Immature natural killer cell (primary cell): Measurements from ENCODE around the gene MEOX1. TPM values are rescaled to one million over a fixed set of nuclear protein-coding genes. Genes with fewer than 3 reads are reported as not detected.
"Not testable (repeated sequence)": the region's sequence is repeated elsewhere in the genome, so short reads cannot be mapped to it uniquely, and the experiment has no call there.

Source experiments
- DNase-seq, 3 donors: peaks; one replicate each; pipeline ENCODE4 v3.0.0; 2022; ENCODE audit warnings: mixed read lengths in 1 of 3
- H3K27ac Mint-ChIP-seq, 6 donors: one replicate each; pipeline ENCODE4 v1.8.0; 2020; ENCODE audit warnings: mixed read lengths in 6 of 6, mild to moderate bottlenecking in 5 of 6, inconsistent platforms in 4 of 6, moderate library complexity in 3 of 6
- H3K27me3 Mint-ChIP-seq, 3 donors: one replicate each; pipeline ENCODE4 v1.8.0; 2020 to 2021; ENCODE audit warnings: low read depth in 3 of 3, mild to moderate bottlenecking in 3 of 3, mixed read lengths in 3 of 3, moderate library complexity in 3 of 3, inconsistent platforms in 1 of 3
- H3K36me3 Mint-ChIP-seq, 3 donors: one replicate each; pipeline ENCODE4 v1.8.0; 2020; ENCODE audit warnings: mixed read lengths in 3 of 3, inconsistent platforms in 2 of 3, mild to moderate bottlenecking in 2 of 3
- H3K4me1 Mint-ChIP-seq, 2 donors: one replicate each; pipeline ENCODE4 v1.8.0; 2020; ENCODE audit warnings: inconsistent platforms in 2 of 2, mild to moderate bottlenecking in 2 of 2, mixed read lengths in 2 of 2, moderate library complexity in 1 of 2
- H3K4me3 Mint-ChIP-seq, 5 donors: one replicate each; pipeline ENCODE4 v1.8.0; 2020; ENCODE audit warnings: mild to moderate bottlenecking in 5 of 5, mixed read lengths in 5 of 5, inconsistent platforms in 3 of 5, moderate library complexity in 3 of 5
- H3K9me3 Mint-ChIP-seq, 6 donors: one replicate each; pipeline ENCODE4 v1.8.0; 2020; ENCODE audit warnings: mild to moderate bottlenecking in 6 of 6, mixed read lengths in 6 of 6, inconsistent platforms in 4 of 6, moderate library complexity in 3 of 6
- polyA plus RNA-seq, 3 donors: library from polyadenylated mRNA; unstranded; fragments of 300-500 nt; fragmentation: Illumina TruSeq; gene quantifications; one replicate each; pipeline ENCODE4 v1.2.3, GENCODE V29; 2021

MEOX1 gene
- polyA plus RNA-seq, 3 donors from 2014 or later: not detected

DNA sequence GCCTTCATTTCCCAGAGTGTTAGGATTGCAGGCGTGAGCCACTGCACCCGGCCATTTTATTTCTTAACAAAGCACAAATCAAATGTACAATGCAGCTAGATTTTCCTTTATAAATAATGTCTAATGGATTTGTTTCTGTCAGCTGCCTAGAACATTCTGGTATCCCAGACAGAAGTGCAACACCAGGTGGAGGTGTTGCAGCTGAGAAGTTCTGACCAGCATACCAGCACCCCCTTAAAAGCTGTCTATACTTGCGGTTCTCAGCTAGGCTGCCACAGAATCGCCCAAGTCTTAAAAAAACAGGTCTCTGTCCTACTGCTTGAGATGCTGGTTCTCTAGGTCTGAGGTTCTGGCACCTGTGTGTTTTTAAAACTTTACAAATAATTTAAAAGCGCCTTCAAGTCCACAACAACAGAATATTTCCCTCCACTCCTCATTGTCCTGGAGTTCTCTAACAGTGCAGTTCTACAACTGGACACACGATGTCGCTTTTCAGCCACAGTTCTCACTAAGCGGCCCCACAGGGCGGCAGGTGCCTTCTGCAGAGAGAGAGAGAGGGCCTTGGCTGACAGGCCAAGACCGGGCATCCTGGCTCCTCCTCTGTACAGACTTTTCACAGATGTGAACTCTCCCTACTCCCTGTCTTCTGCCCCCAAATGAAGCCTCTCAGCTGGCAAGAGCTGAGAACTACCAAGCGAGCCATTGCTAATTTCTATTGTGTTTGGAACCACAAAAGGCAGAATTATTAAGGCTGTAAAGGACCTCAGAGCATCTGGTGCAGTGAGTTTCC, 32.6 kb upstream of the MEOX1 start:
- DNase-seq: peak; percentile 71 to 79 (median 77)
- no peaks in the 10 kb centered on the region for H3K36me3 Mint-ChIP-seq
- no peak overlapping the region for H3K27ac Mint-ChIP-seq
- no peak overlapping the region for H3K4me3 Mint-ChIP-seq
- no peaks in the 10 kb centered on the region for H3K9me3 Mint-ChIP-seq
- peaks cover 5 to 6% of the 10 kb centered on the region in 2 donors for H3K4me1 Mint-ChIP-seq
- peaks cover 9 to 21% (median 10%) of the 10 kb centered on the region in 3 donors for H3K27me3 Mint-ChIP-seq

DNA sequence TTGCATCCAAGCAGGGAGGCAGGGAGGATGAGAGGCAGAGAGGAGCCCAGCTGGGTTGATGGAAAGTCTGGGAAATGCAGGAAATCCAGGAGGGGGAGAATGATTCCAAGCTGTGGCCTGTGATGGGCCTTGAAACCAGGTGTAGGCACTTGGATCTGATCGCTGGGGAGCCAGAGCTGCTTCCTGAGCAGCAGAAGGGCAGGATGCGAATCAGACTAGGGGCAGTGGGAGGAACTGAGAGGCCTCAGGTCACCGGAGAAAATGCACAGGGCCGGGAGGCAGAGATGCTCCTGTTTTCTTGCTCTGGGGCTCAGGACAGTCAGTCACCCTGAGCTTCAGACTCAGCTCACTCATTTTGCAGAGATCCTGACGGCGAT, 29.6 kb upstream of the MEOX1 start:
- Mint-ChIP-seq H3K27me3 (peaks cover 0 to 6% (median 3%) of the 10 kb centered on the region in 3 donors), H3K27ac (no peak overlapping the region), H3K9me3 (peaks cover 0 to 1% (median 0%) of the 10 kb centered on the region in 6 donors), H3K36me3 (no peaks in the 10 kb centered on the region), H3K4me1 (no peaks in the 10 kb centered on the region), H3K4me3 (no peak overlapping the region)
- no peak for DNase-seq

DNA sequence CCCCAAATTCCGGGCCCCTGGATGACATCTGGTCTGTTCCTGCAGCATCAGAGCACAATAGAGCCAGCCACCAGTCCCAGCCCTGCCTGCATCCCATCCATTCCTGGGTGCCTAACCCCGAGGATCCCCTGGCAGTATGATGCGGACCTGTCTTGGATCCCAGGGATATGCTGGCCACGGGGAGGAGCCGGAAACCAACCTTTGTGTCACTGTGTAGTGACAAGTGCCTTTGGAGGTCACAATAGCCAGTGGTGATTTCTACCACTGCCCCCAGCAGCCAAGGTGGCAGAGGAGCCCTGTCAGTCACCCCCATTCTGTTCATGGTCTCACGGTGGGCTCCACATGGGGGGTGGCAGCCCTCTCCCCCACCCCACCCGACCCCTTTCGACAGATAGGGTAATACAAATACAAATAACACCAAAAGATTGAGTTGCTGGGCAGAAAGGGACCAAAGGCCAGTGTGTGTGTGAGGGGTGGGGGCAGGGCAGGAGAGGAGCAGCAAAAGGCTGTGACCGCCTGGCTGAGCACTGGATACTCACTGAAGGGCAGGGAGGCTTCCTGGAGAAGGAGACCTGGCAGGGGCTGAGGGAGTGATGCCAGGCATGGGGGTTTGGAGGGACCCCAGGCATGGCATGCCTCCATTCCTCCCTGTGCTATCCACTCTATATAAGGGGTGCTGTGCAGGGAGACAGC, 29.0 kb upstream of the MEOX1 start:
- H3K4me3 Mint-ChIP-seq: no peak overlapping the region
- no peak for DNase-seq
- no peaks in the 10 kb centered on the region for H3K4me1 Mint-ChIP-seq
- peaks cover 0 to 3% (median 3%) of the 10 kb centered on the region in 3 donors for H3K27me3 Mint-ChIP-seq
- H3K9me3 Mint-ChIP-seq: peaks cover 0 to 1% (median 0%) of the 10 kb centered on the region in 6 donors
- no peaks in the 10 kb centered on the region for H3K36me3 Mint-ChIP-seq
- H3K27ac Mint-ChIP-seq: no peak overlapping the region

DNA sequence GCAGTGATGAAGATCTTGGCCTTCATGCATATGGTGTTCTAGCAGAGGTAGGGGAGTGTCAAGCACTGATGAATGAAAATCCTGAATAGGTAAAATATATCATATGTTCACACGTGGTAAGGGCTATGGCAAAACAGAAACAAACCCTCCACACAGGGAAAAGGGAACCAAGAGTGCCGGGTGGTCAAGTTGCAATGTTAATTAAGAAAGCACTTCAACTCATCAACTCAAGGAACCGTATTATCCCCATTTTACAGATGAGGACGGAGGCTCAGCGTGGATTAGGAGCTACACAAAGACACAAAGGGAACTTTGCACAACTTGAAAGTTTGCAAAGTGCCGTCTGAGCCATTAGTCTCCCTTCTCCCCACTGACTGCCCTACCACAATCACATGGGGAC, 28.1 kb upstream of the MEOX1 start:
- no peak for DNase-seq
- H3K9me3 Mint-ChIP-seq: peaks cover 0 to 1% (median 0%) of the 10 kb centered on the region in 6 donors
- H3K27me3 Mint-ChIP-seq: peaks cover 0 to 3% (median 3%) of the 10 kb centered on the region in 3 donors
- no peak overlapping the region for H3K4me3 Mint-ChIP-seq
- no peaks in the 10 kb centered on the region for H3K4me1 Mint-ChIP-seq
- H3K27ac Mint-ChIP-seq: no peak overlapping the region
- H3K36me3 Mint-ChIP-seq: no peaks in the 10 kb centered on the region

DNA sequence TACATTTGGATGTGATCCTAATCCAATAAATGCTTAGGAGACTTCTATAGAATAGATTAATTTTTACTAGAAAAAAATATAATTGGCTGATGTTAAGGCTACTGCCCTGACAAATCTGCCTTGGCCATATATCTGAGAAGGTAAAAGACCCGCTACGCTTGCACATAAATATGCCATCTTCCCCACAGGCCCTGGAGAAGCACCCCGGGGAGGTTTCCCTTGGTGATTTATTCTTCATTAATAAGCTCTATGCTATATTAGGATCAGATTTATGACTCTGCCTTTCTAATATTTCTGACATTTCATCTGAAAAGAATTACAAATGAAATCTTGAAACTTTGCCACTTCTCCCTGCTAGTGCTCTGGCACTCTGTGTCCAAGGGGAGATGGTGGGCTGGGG, 27.4 kb upstream of the MEOX1 start:
- peaks cover 0 to 6% (median 3%) of the 10 kb centered on the region in 3 donors for H3K27me3 Mint-ChIP-seq
- DNase-seq: no peak
- H3K4me3 Mint-ChIP-seq: no peak overlapping the region
- no peaks in the 10 kb centered on the region for H3K36me3 Mint-ChIP-seq
- no peaks in the 10 kb centered on the region for H3K4me1 Mint-ChIP-seq
- peaks cover 0 to 3% (median 0%) of the 10 kb centered on the region in 6 donors for H3K9me3 Mint-ChIP-seq
- no peak overlapping the region for H3K27ac Mint-ChIP-seq

DNA sequence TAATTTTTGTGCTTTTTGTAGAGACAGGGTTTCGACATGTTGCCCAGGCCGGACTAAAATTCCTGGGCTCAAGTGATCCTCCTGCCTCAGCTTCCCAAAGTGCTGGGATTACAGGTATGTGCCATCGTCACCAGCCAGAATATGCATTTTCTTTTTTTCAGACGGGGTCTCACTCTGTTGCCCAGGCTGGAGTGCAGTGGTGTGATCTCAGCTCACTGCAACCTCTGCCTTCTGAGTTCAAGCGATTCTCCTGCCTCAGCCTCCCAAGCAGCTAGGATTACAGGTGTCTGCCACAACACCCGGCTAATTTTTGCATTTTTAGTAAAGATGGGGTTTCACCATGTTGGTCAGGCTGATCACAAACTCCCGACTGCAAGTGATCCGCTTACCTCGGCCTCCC, 25.2 kb upstream of the MEOX1 start:
- not testable (repeated sequence) for H3K4me3 Mint-ChIP-seq, DNase-seq, H3K36me3 Mint-ChIP-seq, H3K4me1 Mint-ChIP-seq, H3K9me3 Mint-ChIP-seq, H3K27ac Mint-ChIP-seq, H3K27me3 Mint-ChIP-seq

DNA sequence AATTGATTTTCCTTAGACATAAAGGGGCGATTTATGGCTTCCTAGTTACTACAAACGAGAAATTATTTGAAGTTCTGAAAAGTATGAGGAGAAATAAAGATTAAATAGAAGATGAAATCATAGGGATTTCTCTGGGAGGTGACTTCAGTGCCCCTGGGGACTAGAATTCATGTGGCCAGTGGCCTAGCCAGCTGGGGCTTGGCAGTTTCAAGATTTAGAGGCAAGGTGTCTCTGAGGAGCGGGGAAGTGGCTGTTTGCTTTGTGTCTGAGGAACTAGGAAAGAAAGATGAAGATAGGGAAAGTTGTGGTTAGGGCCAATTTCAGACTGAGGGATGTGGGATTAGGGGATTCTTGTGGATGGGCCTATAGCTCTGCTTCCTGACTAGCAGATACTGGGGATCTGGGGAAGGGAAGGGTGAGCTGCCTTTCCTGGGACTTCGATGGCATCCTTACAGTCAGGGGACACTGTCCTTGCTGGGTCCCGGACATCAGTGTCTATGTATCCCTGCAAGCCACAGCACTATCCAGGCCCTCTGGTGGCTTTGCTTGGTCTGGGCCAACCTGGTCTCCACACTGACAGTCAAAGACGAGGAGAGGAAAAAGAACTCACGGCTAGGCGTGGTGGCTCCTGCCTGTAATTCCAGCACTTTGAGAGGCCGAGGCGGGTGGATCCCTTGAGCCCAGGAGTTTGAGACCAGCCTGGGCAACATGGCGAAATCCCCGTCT, 22.4 kb upstream of the MEOX1 start:
- Mint-ChIP-seq H3K4me3 (no peak overlapping the region), H3K4me1 (no peaks in the 10 kb centered on the region), H3K27ac (no peak overlapping the region), H3K27me3 (peaks cover 0 to 8% (median 4%) of the 10 kb centered on the region in 3 donors), H3K9me3 (peaks cover 0 to 3% (median 0%) of the 10 kb centered on the region in 6 donors), H3K36me3 (no peaks in the 10 kb centered on the region)
- no peak for DNase-seq

DNA sequence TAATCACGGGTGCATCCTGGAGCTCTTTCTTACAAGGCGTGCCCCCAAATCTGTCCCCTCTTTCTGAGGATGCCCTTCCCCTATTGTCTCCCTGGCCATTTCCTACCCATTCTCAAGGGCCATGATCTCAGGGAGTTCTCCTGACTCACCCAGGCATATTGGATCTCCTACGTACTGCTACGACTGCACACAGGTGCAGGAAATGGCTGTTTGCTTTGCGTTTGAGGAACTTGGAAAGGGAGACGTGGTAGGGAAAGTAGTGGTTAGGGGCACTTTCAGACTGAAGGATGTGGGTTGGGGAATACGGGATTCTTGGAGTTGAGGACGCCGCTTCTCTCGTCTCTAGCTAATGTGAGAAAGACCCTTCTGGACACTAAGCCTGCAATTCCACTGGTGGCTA, 18.7 kb upstream of the MEOX1 start:
- H3K27me3 Mint-ChIP-seq: peaks cover 3 to 7% (median 4%) of the 10 kb centered on the region in 3 donors
- no peaks in the 10 kb centered on the region for H3K36me3 Mint-ChIP-seq
- DNase-seq: no peak
- H3K27ac Mint-ChIP-seq: no peak overlapping the region
- no peak overlapping the region for H3K4me3 Mint-ChIP-seq
- peaks cover 0 to 1% (median 0%) of the 10 kb centered on the region in 6 donors for H3K9me3 Mint-ChIP-seq
- H3K4me1 Mint-ChIP-seq: peaks cover 0 to 5% of the 10 kb centered on the region in 2 donors

DNA sequence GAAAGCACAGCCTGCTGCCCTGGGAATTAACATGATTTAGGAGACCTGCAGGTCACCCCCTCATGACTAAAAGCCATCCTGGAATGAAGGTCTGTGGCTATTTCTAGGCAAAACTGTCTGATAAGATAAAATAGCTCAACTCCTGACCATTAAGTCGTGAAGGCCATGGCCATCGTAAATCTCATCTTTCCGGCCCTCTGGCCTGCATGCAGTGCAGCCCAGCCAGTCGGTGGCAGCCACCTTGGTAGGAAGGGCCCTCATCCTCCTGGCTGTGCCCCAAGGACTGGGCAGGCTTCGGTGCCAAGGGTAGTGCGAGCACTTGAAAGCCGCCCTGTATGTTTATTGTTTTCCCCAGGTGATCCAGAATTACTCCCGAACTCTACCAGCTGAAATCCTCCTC, 18.2 kb upstream of the MEOX1 start:
- Mint-ChIP-seq H3K4me1 (peaks cover 0 to 5% of the 10 kb centered on the region in 2 donors), H3K9me3 (peaks cover 0 to 1% (median 0%) of the 10 kb centered on the region in 6 donors), H3K27me3 (peaks cover 3 to 8% (median 4%) of the 10 kb centered on the region in 3 donors), H3K27ac (no peak overlapping the region), H3K36me3 (no peaks in the 10 kb centered on the region), H3K4me3 (no peak overlapping the region)
- DNase-seq: no peak

DNA sequence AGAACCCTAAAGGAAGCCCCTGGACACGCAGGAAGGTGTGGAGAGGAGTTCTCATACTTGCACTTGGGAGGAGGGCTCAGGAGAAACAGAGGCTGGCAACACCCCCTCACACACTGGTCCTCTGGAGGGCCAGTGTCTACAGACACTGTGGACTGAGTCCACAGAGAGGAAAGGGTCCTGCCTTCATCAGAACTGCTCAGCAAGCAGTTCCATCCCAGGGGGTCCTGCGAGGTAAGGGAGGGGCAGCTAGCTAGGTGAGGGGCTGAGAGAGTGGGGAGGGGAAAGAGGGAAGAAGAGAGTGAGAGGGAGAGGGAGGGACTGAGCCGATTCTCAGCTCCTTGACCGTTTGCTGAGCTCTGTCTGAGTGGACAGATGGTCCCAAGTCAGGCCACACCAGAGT, 17.7 kb upstream of the MEOX1 start:
- Mint-ChIP-seq H3K27ac (no peak overlapping the region), H3K27me3 (peaks cover 3 to 9% (median 3%) of the 10 kb centered on the region in 3 donors), H3K4me1 (peaks cover 0 to 5% of the 10 kb centered on the region in 2 donors), H3K4me3 (no peak overlapping the region), H3K9me3 (peaks cover 0 to under 1% (median 0%) of the 10 kb centered on the region in 6 donors), H3K36me3 (no peaks in the 10 kb centered on the region)
- DNase-seq: no peak

DNA sequence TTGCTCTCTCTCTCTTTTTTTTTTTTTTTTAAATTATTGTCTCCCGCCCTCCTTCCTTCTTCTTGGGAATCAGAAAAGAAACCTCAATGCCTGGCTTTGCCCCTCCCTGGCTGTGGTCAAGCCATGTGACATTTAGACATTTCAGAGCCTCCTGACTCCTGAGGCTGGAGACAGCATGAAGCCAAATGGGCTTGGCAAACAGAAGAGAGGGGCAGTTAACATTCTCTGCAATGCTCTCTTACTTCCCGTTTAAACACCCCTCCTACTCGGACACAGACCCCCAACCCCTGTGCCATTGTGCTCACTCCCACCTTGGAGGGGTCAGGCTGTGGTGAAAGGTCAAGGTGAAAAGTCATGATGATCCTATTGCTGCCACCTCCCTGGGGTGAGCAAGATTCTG, 14.7 kb upstream of the MEOX1 start:
- peaks cover 0 to 5% of the 10 kb centered on the region in 2 donors for H3K4me1 Mint-ChIP-seq

DNA sequence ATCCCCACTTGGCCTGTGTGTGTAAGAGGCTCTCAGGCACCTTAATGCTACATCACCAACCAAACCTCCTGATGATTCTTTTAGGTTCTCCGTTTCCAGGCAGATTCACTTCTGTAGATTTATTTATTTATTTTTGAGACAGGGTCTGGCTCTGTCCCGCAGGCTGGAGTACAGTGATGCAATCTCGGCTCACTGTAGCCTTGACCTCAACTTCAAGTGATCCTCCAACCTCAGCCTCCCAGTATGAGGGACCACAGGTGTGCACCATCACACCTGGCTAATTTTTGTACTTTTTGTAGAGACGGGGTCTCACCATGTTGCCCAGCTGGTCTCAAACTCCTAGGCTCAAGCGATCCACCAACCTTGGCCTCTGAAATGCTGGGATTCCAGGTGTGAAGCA, 12.7 kb upstream of the MEOX1 start:
- Mint-ChIP-seq H3K27me3 (peaks cover 2 to 7% (median 4%) of the 10 kb centered on the region in 3 donors), H3K27ac (no peak overlapping the region), H3K4me3 (no peak overlapping the region), H3K36me3 (no peaks in the 10 kb centered on the region), H3K9me3 (no peaks in the 10 kb centered on the region), H3K4me1 (peaks cover 0 to 5% of the 10 kb centered on the region in 2 donors)
- DNase-seq: no peak

More for the DNA sequence above, 14.7 kb upstream of the MEOX1 start:
- Mint-ChIP-seq H3K27ac (no peak overlapping the region), H3K9me3 (no peaks in the 10 kb centered on the region), H3K4me3 (no peak overlapping the region), H3K27me3 (peaks cover 4 to 7% (median 5%) of the 10 kb centered on the region in 3 donors), H3K36me3 (no peaks in the 10 kb centered on the region)
- DNase-seq: no peak

DNA sequence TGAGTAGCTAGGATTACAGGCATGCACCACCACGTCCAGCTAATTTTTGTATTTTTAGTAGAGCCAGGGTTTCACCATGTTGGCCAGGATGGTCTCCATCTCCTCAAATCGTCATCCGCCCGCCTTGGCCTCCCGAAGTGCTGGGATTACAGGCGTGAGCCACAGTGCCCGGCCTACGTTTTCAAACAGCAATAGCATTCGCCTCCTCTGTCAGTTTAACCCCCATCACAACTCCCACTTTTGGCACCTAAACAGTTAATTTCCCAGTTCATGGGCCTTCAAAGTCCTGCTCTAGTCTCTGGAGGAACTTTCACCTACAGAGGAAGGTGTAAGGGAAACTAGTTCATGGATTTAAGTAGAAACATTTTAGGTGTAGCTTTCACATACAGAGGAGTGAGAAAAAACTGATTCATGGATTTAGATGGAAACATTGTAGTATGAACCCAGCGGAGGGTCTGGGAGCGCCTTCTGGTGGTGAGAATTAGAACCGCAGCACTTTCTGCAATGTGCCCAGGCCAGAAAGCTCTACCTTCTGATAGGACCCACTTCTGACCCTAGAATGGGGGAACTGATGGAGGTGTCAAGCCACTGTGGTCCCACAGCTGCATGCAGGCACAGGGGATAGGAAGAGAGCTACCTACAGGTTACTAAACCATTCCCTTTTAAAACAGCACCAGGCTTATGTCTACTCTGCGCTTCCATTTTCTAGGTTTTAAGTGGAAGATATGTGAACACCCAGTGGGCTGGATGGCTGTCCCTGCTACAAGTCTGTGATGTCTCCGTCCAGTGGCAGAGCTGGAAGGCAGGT, 12.0 kb upstream of the MEOX1 start:
- H3K4me3 Mint-ChIP-seq: no peak overlapping the region
- peaks cover 0 to 5% of the 10 kb centered on the region in 2 donors for H3K4me1 Mint-ChIP-seq
- peak; percentile 33 to 52 (median 37) for DNase-seq
- no peaks in the 10 kb centered on the region for H3K36me3 Mint-ChIP-seq
- peaks cover 2 to 7% (median 4%) of the 10 kb centered on the region in 3 donors for H3K27me3 Mint-ChIP-seq
- H3K9me3 Mint-ChIP-seq: no peaks in the 10 kb centered on the region
- H3K27ac Mint-ChIP-seq: no peak overlapping the region
